Erythroblast (primary cell): Measurements from ENCODE around the gene GPSM1.
"Not testable (repeated sequence)": the region's sequence is repeated elsewhere in the genome, so short reads cannot be mapped to it uniquely, and the experiment has no call there.

Experiments used
- DNase-seq, 2 experiments: peaks; one replicate each; lab custom pipeline; 2025; lab: John Stamatoyannopoulos, UW
- GATA1 ChIP-seq: IDR thresholded peaks from 2 replicates; pipeline ENCODE4 v1.6.1; 2011; ENCODE audit warnings: low read depth, mild to moderate bottlenecking, control low read depth, low read length, moderate library complexity
- POLR2A ChIP-seq: IDR thresholded peaks from 2 replicates; pipeline ENCODE4 v1.6.1; 2011; ENCODE audit warnings: mild to moderate bottlenecking, low read length

Gene GPSM1

DNA sequence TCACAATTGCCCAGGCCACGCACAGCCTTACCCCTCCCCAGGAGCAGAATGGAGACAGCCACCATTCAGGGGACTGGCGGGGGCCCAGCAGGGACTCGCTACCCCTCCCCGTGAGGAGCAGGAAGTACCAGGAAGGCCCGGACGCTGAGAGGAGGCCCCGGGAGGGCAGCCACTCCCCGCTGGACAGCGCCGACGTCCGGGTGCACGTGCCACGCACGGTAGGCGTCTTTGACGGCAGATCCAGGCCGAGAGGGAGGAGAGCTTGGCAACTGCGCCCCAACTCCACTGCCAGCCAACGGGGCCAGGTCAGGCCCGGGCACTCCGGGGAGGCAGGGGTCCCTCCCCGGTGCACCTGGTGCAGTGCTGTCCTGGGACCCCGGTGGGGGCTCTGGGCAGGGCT lies 22.2 kb downstream of the GPSM1 start:
- no peak for DNase-seq
- TF ChIP-seq GATA1: no peak

- DNase-seq: no peak
- no peak for TF ChIP-seq POLR2A
- TF ChIP-seq GATA1: no peak
Observed at GRCh38 chr9:136351252-136351800, 24.0 kb downstream of the GPSM1 start.

DNA sequence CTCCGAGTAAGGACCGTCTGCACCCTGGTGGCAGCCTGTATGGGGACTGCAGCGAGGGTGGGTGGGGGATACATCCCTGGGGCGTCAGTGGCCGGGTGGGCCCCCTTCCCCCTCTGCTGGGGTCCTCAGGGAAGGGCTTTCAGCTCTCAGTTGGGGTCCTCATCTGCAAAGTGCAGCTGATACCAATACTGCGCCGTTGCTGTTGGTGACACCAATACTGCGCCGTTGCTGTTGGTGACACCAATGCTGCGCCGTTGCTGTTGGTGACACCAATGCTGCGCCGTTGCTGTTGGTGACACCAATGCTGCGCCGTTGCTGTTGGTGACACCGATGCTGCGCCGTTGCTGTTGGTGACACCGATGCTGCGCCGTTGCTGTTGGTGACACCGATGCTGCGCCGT lies 24.5 kb downstream of the GPSM1 start:
- not testable (repeated sequence) for DNase-seq

DNA sequence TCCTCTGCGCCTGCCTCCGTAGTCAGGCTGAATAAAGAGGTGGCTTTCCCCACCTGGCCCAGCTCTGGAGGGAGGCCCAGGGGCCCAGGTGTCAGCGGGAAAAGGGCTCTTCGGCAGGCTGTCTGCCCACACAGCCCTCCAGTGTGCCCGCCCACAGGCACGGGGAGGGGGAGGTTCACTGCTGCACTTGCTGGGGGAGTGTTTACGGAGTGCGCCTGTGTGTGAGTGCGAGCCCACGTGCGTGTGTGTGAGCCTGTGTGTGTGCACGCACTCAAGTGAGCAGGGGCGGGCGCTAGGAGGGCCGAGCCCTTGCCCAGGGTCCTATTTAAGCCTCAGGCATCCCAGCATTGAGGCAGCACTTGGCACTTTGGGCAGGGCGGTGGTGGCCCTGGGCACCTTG lies 25.3 kb downstream of the GPSM1 start:
- DNase-seq: no peak

DNA sequence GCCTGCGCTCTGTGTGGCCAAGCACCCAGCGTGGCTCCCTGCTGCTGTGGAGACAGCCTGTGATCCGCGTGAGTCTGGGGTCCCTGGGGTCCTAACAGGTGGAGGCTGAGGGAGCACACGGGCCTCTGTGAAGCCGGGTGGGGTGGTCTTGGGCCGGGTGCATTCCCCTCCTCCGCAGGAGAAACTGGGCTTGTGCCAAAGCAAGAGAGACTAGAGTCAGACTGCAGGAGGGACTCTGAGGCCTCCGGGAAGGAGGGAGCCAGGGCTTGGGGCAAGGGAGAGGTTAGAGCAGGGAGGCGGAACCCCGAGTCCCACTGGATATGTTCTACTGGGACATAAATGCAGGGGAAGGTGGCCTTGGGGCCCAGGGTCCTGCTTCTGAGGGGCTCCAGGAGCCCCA lies 25.7 kb downstream of the GPSM1 start:
- no peak for DNase-seq
- TF ChIP-seq GATA1 (no peak), POLR2A (no peak)

More for the DNA sequence above, 25.3 kb downstream of the GPSM1 start:
- TF ChIP-seq POLR2A: no peak

GRCh38 chr9:136353757-136354488 lies 26.6 kb downstream of the GPSM1 start:
- TF ChIP-seq GATA1 (no peak), POLR2A (no peak)
- no peak for DNase-seq

- DNase-seq: peak; percentile 52 to 57
- TF ChIP-seq GATA1: no peak
- no peak for TF ChIP-seq POLR2A
Observed at GRCh38 chr9:136354592-136355085, 27.3 kb downstream of the GPSM1 start.

DNA sequence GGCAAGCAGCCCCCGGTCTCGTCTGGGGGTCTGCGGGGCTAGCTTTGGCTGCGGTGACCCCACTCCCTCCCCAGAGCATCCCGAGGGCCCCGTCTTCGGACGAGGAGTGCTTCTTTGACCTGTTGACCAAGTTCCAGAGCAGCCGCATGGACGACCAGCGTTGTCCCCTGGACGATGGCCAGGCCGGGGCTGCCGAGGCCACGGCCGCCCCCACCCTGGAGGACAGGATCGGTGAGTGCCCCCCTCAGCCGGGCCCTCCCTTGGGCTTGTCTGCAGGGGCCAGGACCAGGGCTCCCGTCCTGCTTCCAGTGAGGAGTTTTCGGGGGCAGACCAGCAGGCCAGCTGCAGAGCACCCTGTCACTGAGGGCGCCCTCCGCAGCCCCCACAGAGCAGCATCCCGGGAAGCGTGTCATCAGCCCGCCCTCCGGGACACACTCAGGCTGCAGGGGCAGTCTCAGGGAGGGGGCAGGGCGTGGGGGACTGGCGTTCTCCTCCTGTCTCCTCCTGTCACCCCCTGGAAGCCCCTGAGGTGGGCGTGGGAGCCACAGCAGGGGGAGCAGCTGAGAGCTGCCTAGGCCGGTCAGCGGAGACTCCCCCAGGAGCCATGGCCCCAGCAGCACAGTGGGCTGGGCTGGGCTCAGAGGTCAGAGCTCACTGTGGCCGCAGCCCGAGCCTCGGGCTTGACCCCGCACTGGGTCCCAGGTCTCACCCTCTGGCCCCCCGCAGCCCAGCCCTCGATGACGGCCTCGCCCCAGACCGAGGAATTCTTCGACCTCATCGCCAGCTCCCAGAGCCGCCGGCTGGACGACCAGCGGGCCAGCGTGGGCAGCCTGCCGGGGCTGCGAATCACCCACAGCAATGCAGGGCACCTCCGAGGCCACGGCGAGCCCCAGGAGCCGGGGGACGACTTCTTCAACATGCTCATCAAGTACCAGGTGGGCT lies 28.5 kb downstream of the GPSM1 start:
- no peak for DNase-seq
- no peak for TF ChIP-seq POLR2A
- TF ChIP-seq GATA1: no peak

DNA sequence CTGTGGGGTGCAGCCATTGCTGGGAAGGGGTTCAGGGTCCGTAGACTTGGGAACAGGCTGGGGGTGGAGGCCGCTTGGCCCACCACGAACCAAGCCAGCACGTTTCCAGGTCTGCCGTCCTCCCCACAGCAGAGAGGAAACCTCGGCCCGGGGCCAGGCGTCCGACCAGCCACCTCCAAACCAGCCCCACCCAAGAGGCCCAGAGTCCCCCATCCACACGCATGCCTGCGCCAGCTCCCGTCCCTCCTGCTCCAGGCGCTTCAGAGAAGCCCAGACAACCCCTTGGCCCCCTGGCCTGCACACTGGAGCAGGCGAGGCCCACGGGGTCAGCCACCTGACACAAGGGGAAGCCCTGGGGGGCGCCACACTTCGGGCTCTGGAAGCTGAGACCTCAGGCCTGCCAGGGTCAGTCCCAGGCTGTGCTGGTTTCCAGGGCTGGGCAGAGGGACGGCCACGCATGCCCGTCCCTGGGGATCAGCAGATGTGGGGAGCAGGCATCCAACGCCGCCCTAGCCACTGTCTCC lies 29.9 kb downstream of the GPSM1 start:
- TF ChIP-seq GATA1: no peak
- no peak for TF ChIP-seq POLR2A
- no peak for DNase-seq

GRCh38 chr9:136358016-136358415 lies 30.7 kb downstream of the GPSM1 start:
- TF ChIP-seq POLR2A (no peak), GATA1 (no peak)
- no peak for DNase-seq

DNA sequence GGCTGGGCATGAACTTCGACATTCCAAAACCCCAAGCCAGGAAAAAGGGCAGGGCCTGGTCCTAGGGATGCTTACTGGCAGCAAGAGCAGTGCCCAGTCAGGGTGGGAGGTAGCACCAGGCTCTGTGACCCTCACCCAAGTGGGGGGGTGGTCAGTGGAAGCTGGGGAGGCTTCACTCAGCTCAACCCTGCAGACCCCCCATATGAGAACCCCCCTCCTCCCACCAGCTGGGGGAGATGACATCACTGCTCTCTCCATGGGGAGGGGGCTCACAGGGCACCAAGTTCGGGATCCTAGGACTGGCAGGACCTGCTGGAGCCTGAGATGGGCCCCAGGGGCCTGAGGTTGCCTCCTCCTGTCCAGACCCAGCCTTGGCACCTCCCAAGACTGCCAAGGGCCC lies 31.5 kb downstream of the GPSM1 start:
- TF ChIP-seq POLR2A: no peak
- TF ChIP-seq GATA1: no peak

GRCh38 chr9:136359774-136360718 lies 32.7 kb downstream of the GPSM1 start:
- TF ChIP-seq GATA1: no peak
- no peak for TF ChIP-seq POLR2A
- no peak for DNase-seq

More for the DNA sequence above, 31.5 kb downstream of the GPSM1 start:
- DNase-seq: no peak
